Bronchial epithelial cell (primary cell): ENCODE data around the gene IPPK. TPM values are rescaled to one million over a fixed set of nuclear protein-coding genes. Genes with fewer than 3 reads are reported as not detected.

Experiments used
- DNase-seq: peaks from one replicate; pipeline ENCODE4 v3.0.0-alpha.2; 2010; ENCODE audit warnings: low read depth
- FAIRE-seq: peaks from 2 replicates; lab custom pipeline; 2011; peaks lifted over from hg19 to GRCh38; lab: Jason Lieb, UNC
- H3K27me3 ChIP-seq: 2 replicates; pipeline ENCODE4 v1.5.1; 2011; ENCODE audit warnings: low read length; ENCODE audit not compliant: control insufficient read depth, insufficient read depth
- H3K36me3 ChIP-seq: 2 replicates; pipeline ENCODE4 v1.5.1; 2011; ENCODE audit warnings: low read length; ENCODE audit not compliant: control insufficient read depth, insufficient read depth
- H3K4me3 ChIP-seq: 2 replicates; pipeline ENCODE4 v1.5.1; 2011; ENCODE audit warnings: mild to moderate bottlenecking, low read depth, low read length, control low read depth
- total RNA-seq: library from RNA; depleted of rRNA; stranded (reverse); fragments of >200 nt; gene quantifications from 2 replicates; pipeline ENCODE4 v1.2.1, GENCODE V29; 2014
- TF ChIP-seq, protein P1 (sequence below): IDR thresholded peaks from 2 replicates; pipeline ENCODE4 v1.5.1; 2011; ENCODE audit warnings: mild to moderate bottlenecking, moderate library complexity, low read length, control low read depth, inconsistent platforms; ENCODE audit not compliant: insufficient read depth, severe bottlenecking

The IPPK gene
- total RNA-seq, 1 donor from 2014 or later = 27.6 TPM

DNA sequence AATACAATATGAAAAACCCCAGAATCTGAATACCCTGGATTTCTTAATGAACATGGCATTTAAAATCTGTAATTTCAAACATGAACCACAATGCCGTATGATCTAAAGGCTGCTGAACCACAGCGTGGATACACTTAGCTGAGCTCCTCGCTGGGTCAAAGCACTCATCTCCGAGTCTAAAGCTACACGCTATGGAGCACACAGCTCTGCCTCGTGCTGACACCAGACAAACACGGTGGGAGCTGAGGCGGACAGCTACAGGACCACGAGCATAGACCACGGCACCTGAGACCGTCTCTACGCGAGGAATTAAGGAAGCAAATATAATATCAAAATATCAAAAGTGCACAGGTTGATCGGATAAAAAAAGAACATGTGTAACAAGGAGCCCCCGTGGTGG, 42.8 kb upstream of the IPPK start:
- peaks cover 31% of the 10 kb centered on the region for H3K36me3 ChIP-seq
- TF ChIP-seq, protein P1, sequence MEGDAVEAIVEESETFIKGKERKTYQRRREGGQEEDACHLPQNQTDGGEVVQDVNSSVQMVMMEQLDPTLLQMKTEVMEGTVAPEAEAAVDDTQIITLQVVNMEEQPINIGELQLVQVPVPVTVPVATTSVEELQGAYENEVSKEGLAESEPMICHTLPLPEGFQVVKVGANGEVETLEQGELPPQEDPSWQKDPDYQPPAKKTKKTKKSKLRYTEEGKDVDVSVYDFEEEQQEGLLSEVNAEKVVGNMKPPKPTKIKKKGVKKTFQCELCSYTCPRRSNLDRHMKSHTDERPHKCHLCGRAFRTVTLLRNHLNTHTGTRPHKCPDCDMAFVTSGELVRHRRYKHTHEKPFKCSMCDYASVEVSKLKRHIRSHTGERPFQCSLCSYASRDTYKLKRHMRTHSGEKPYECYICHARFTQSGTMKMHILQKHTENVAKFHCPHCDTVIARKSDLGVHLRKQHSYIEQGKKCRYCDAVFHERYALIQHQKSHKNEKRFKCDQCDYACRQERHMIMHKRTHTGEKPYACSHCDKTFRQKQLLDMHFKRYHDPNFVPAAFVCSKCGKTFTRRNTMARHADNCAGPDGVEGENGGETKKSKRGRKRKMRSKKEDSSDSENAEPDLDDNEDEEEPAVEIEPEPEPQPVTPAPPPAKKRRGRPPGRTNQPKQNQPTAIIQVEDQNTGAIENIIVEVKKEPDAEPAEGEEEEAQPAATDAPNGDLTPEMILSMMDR = no peak
- DNase-seq (no peak), FAIRE-seq (no peak)
- H3K27me3 ChIP-seq = no peaks in the 10 kb centered on the region
- no peak overlapping the region for H3K4me3 ChIP-seq

- FAIRE-seq (no peak), DNase-seq (no peak)
- no peaks in the 10 kb centered on the region for H3K27me3 ChIP-seq
- peaks cover 25% of the 10 kb centered on the region for H3K36me3 ChIP-seq
- H3K4me3 ChIP-seq = no peak overlapping the region
- TF ChIP-seq, protein P1 = no peak
Observed at GRCh38 chr9:92711844-92712243, 41.9 kb upstream of the IPPK start.

DNA sequence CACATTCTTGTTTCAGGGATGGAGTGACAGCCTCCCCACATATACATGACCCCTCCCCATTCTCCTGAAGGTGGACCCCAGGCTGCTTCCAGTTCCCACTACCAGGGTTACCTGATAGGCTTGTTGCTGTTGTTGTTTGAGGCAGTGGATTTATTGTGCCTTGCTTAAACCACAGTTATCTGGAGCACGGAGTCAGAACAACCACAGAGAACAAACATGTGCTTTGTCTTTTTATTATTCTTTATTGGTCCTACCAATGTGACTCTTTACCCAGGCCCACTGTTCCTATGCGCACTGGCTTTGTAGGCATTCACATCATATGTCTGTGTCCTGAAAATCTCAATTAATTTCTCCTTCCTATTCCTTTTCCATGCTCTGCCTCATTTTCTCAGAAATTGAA, 41.2 kb upstream of the IPPK start:
- no peak for FAIRE-seq
- no peak overlapping the region for H3K4me3 ChIP-seq
- H3K27me3 ChIP-seq = no peaks in the 10 kb centered on the region
- TF ChIP-seq, protein P1 = no peak
- peaks cover 24% of the 10 kb centered on the region for H3K36me3 ChIP-seq
- no peak for DNase-seq

DNA sequence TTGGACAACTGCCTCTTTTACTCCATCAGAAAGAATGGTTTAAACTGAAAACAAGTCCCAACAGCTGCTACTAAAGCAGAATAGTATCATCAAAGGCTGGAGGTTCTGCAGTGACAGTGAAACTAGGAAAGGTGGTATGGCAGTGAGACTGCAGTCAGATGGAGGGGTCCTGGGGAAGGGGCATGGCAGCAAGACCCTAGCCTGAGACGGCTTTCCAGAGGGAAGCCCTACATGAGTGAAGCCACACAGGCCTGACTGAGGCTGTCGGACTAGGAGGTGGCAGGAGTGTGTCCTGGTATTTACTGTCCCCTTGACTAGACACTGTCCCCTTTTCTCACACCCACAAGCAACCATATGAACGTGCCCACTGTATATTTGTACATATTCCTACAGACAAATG, 40.4 kb upstream of the IPPK start:
- H3K27me3 ChIP-seq = no peaks in the 10 kb centered on the region
- TF ChIP-seq, protein P1 = no peak
- peak; percentile 70 for FAIRE-seq
- DNase-seq = no peak
- peaks cover 24% of the 10 kb centered on the region for H3K36me3 ChIP-seq
- no peak overlapping the region for H3K4me3 ChIP-seq

DNA sequence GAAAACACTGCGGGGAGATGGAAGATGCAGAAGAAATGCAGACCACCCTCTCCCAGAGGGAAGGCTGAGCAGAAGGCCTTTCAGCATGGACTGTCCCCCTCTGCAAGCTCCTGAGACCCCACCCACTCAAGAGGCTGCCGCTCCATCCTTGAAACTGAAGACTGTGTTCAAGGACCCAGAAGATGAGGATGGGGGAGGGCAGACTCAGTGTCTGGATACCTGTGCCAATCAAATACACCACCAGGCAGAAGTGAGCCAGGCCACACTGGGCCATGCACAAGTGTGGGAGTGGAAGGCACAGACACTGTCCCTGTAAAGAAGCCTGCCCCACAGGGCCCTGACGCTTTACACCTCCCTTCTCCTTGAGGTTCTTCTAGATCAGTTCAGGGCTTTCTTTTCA, 40.0 kb upstream of the IPPK start:
- peaks cover 21% of the 10 kb centered on the region for H3K36me3 ChIP-seq
- peak; percentile 60 for FAIRE-seq
- no peak for DNase-seq
- H3K4me3 ChIP-seq = no peak overlapping the region
- TF ChIP-seq, protein P1 = no peak
- no peaks in the 10 kb centered on the region for H3K27me3 ChIP-seq

GRCh38 chr9:92709240-92709639, 39.3 kb upstream of the IPPK start:
- peak; percentile 71 for DNase-seq
- Histone ChIP-seq H3K36me3 (peaks cover 15% of the 10 kb centered on the region), H3K27me3 (no peaks in the 10 kb centered on the region), H3K4me3 (no peak overlapping the region)
- TF ChIP-seq, protein P1 = no peak
- FAIRE-seq = no peak
